OCI-LY7 (cell line): Measurements from ENCODE around the gene IFNGR2.

Experiments
- EZH2phosphoT487 ChIP-seq: fragments of 200-600 bp; sonication (generic); IDR thresholded peaks from 2 replicates; pipeline ENCODE4 v1.6.1; 2018; ENCODE audit warnings: low read depth, borderline replicate concordance, mild to moderate bottlenecking, mixed run types, antibody characterized with exemption, low read length, moderate library complexity, mixed read lengths
- TF ChIP-seq, protein P1 (sequence below): fragments of 200-600 bp; sonication (generic); conservative IDR thresholded peaks from 2 replicates; pipeline ENCODE4 v1.5.1; 2014; ENCODE audit warnings: mild to moderate bottlenecking, antibody characterized with exemption, low read length, moderate library complexity, mixed read lengths

GRCh38 chr21:33355996-33356395, 47.2 kb upstream of the IFNGR2 start:
- TF ChIP-seq, protein P1, sequence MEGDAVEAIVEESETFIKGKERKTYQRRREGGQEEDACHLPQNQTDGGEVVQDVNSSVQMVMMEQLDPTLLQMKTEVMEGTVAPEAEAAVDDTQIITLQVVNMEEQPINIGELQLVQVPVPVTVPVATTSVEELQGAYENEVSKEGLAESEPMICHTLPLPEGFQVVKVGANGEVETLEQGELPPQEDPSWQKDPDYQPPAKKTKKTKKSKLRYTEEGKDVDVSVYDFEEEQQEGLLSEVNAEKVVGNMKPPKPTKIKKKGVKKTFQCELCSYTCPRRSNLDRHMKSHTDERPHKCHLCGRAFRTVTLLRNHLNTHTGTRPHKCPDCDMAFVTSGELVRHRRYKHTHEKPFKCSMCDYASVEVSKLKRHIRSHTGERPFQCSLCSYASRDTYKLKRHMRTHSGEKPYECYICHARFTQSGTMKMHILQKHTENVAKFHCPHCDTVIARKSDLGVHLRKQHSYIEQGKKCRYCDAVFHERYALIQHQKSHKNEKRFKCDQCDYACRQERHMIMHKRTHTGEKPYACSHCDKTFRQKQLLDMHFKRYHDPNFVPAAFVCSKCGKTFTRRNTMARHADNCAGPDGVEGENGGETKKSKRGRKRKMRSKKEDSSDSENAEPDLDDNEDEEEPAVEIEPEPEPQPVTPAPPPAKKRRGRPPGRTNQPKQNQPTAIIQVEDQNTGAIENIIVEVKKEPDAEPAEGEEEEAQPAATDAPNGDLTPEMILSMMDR = no peak
- TF ChIP-seq EZH2phosphoT487 = no peak
